22Rv1 (cell line): ENCODE measurements around the gene NRN1L.

Experiments
- H3K27ac ChIP-seq: fragments of 450-650 bp; 2 replicates; pipeline ENCODE4 v1.5.1; 2017
- CTCF ChIP-seq: fragments of 450-650 bp; IDR thresholded peaks from 2 replicates; pipeline ENCODE4 v1.5.1; 2017; ENCODE audit warnings: mild to moderate bottlenecking
- ZFX ChIP-seq: fragments of 450-650 bp; IDR thresholded peaks from 2 replicates; pipeline ENCODE4 v1.6.1; 2017; ENCODE audit warnings: antibody characterized with exemption, borderline replicate concordance

Gene NRN1L

GRCh38 chr16:67883872-67884261 lies 818 bp upstream of the NRN1L start:
- H3K27ac ChIP-seq = peak overlapping the region; percentile 29; the same call in 1 of the 2 replicates
- TF ChIP-seq ZFX (no peak), CTCF (peak; percentile 96)

GRCh38 chr16:67885545-67885944 lies 860 bp downstream of the NRN1L start:
- TF ChIP-seq ZFX (no peak), CTCF (no peak)
- no peak overlapping the region for H3K27ac ChIP-seq

- H3K27ac ChIP-seq = no peak overlapping the region
- no peak for TF ChIP-seq CTCF
Measured at GRCh38 chr16:67885976-67886375, 1.3 kb downstream of the NRN1L start.

GRCh38 chr16:67886387-67886786 lies 1.7 kb downstream of the NRN1L start:
- H3K27ac ChIP-seq = no peak overlapping the region
- no peak for TF ChIP-seq CTCF
- TF ChIP-seq ZFX = no peak

GRCh38 chr16:67888331-67888730 lies 3.6 kb downstream of the NRN1L start:
- no peak for TF ChIP-seq CTCF
- TF ChIP-seq ZFX = no peak
- H3K27ac ChIP-seq = no peak overlapping the region

GRCh38 chr16:67892375-67892774 lies 7.7 kb downstream of the NRN1L start:
- TF ChIP-seq ZFX = no peak
- TF ChIP-seq CTCF = no peak
- peak overlapping the region; percentile 78 for H3K27ac ChIP-seq

GRCh38 chr16:67892899-67893742 lies 8.4 kb downstream of the NRN1L start, which contains the start of gene PSKH1:
Gene PSKH1 (plus strand): TSS chr16:67893254. CDS start chr16:67908750, 15,496 bp downstream.
- no peak for TF ChIP-seq CTCF
- TF ChIP-seq ZFX = no peak
- peak within 1 kb of the TSS; percentile 78 for H3K27ac ChIP-seq
